Measurements from ENCODE around the gene MVB12A. TPM values are rescaled to one million over a fixed set of nuclear protein-coding genes. Genes with fewer than 3 reads are reported as not detected.
A peak's percentile ranks its signal among the peaks of the same experiment; 100 is the strongest.

Gene MVB12A
- total RNA-seq, 1 donor from 2014 or later = 41.0 TPM

DNA sequence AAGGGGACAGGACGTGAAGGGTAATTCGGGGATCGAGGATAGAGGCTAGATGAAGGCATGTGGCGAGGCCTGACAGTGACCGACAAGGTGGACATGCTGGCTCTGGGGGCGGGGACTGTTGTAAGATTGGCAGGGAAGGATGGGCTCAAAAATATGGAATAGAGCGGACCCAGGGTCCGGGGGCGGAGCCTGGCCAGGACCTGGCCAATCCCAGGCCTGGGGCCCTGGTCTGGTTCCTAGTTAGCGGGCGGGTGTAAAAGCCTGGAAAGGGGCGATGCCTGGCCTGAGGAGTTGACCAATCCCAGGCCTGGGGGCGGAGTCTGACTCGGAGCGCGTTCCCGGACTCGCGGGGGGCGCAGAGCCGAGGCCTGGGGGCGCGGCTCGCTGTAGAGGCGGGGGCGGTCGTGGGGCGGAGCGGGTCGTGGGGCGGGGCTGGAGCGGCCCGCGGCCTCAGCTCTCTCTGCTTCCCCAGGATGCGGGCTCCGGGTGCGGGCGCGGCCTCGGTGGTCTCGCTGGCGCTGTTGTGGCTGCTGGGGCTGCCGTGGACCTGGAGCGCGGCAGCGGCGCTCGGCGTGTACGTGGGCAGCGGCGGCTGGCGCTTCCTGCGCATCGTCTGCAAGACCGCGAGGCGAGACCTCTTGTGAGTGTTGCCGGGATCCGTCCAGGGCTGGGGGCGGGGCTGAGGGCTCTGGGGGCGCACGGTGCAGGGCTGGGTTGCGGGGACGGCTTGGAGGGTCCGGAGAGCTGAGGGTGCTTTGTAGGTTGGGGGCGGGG is 50.4 kb downstream of the MVB12A start, which contains the start of gene SLC27A1:
TSS of gene SLC27A1 (plus strand) at position 457 of the 774 bp plus-strand sequence. CDS start at position 474, 17 bp downstream.
- H3K4me1 Mint-ChIP-seq (ENCODE audit: low read depth, unreplicated experiment) = peaks cover 9% of the 10 kb centered on the region
- peak within 1 kb of the TSS; percentile 86 for H3K4me2 ChIP-seq (ENCODE audit: low read length)
- H3K36me3 Mint-ChIP-seq (ENCODE audit: low read depth, unreplicated experiment) = peaks cover 4% of the 10 kb centered on the region
- no peaks in the 10 kb centered on the region for H3K9me3 Mint-ChIP-seq (ENCODE audit: unreplicated experiment)
- peak within 1 kb of the TSS; percentile 64 for H3K27ac ChIP-seq (ENCODE audit: low read depth, low read length)
- TF ChIP-seq EZH2 (IDR thresholded peaks at IDR 0.05; ENCODE audit: insufficient read depth, low read length) = no peak
- TF ChIP-seq, protein P1, sequence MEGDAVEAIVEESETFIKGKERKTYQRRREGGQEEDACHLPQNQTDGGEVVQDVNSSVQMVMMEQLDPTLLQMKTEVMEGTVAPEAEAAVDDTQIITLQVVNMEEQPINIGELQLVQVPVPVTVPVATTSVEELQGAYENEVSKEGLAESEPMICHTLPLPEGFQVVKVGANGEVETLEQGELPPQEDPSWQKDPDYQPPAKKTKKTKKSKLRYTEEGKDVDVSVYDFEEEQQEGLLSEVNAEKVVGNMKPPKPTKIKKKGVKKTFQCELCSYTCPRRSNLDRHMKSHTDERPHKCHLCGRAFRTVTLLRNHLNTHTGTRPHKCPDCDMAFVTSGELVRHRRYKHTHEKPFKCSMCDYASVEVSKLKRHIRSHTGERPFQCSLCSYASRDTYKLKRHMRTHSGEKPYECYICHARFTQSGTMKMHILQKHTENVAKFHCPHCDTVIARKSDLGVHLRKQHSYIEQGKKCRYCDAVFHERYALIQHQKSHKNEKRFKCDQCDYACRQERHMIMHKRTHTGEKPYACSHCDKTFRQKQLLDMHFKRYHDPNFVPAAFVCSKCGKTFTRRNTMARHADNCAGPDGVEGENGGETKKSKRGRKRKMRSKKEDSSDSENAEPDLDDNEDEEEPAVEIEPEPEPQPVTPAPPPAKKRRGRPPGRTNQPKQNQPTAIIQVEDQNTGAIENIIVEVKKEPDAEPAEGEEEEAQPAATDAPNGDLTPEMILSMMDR (IDR thresholded peaks at IDR 0.05; ENCODE audit: insufficient read depth, low read depth, low read length) = no peak
- H3K4me3 Mint-ChIP-seq (ENCODE audit: unreplicated experiment) = peak within 1 kb of the TSS; percentile 90
- FAIRE-seq (no peak), DNase-seq (ENCODE audit: low read depth) (peak; percentile 95)
- peak within 1 kb of the TSS; percentile 89 for H2AFZ ChIP-seq (ENCODE audit: low read depth, low read length)
- no peaks in the 10 kb centered on the region for H3K27me3 ChIP-seq (ENCODE audit: insufficient read depth, low read length)
- peaks cover 10% of the 10 kb centered on the region for H4K20me1 ChIP-seq (ENCODE audit: insufficient read depth, low read length)
- peak within 1 kb of the TSS; percentile 71 for H3K4me3 ChIP-seq (ENCODE audit: insufficient read depth, low read depth, low read length)
- peaks cover 16% of the 10 kb centered on the region for H3K79me2 ChIP-seq (ENCODE audit: insufficient read depth, low read length)
- H3K4me1 ChIP-seq (ENCODE audit: insufficient read depth, low read length) = peaks cover 23% of the 10 kb centered on the region
- H3K36me3 ChIP-seq (ENCODE audit: insufficient read depth, low read length) = no peaks in the 10 kb centered on the region
- H3K9ac ChIP-seq (ENCODE audit: low read length) = peak within 1 kb of the TSS; percentile 80
- no peaks in the 10 kb centered on the region for H3K27me3 Mint-ChIP-seq (ENCODE audit: low read depth, unreplicated experiment)
- H3K9me3 ChIP-seq (ENCODE audit: insufficient read depth, low read depth, low read length) = no peaks in the 10 kb centered on the region
- peak within 1 kb of the TSS; percentile 88 for H3K27ac Mint-ChIP-seq (ENCODE audit: unreplicated experiment)

DNA sequence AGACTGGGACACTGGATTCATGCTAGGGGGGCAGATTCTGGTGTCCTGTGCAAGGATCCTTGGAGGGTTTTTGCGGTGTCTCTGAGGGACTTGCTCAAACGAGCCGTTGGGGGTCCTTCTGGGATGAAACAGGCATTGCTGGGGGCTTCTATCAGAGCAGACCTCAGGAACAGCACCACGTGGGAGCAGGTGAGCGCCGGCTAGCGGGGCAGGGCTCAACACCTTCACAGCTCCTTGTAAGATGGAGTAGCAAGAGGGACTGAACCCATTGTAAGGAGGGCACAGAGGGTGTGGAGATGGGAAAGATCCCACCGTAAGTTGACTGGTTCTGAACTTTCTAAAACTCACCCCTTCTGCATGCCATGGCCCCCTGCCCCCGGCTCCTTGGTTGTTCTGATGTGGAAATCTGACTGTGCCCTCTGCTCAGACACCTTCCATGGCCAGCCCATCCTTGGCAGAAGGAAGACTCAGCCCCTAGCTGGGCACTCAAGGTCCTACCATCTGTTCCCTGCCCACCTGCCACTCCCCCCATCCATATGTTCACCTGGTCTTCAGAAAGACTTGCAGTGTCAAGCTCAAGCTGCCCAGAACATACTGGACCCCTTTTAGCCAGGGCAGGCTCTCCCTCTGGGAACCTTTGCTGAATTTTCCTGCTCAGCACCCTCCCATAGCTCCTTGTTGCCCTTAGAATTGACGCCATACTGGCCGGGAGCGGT is 51.7 kb downstream of the MVB12A start:
- peak overlapping the region; percentile 86 for H3K4me2 ChIP-seq (ENCODE audit: low read length)
- H3K79me2 ChIP-seq (ENCODE audit: insufficient read depth, low read length) = peaks cover 22% of the 10 kb centered on the region
- no peaks in the 10 kb centered on the region for H3K27me3 ChIP-seq (ENCODE audit: insufficient read depth, low read length)
- H3K9ac ChIP-seq (ENCODE audit: low read length) = peak overlapping the region; percentile 80
- Mint-ChIP-seq H3K27me3 (ENCODE audit: low read depth, unreplicated experiment) (no peaks in the 10 kb centered on the region), H3K4me1 (ENCODE audit: low read depth, unreplicated experiment) (peaks cover 14% of the 10 kb centered on the region), H3K27ac (ENCODE audit: unreplicated experiment) (no peak overlapping the region), H3K4me3 (ENCODE audit: unreplicated experiment) (peak overlapping the region; percentile 90), H3K36me3 (ENCODE audit: low read depth, unreplicated experiment) (peaks cover 8% of the 10 kb centered on the region), H3K9me3 (ENCODE audit: unreplicated experiment) (no peaks in the 10 kb centered on the region)
- no peak overlapping the region for H2AFZ ChIP-seq (ENCODE audit: low read depth, low read length)
- no peak for TF ChIP-seq EZH2 (IDR thresholded peaks at IDR 0.05; ENCODE audit: insufficient read depth, low read length)
- TF ChIP-seq, protein P1 (IDR thresholded peaks at IDR 0.05; ENCODE audit: insufficient read depth, low read depth, low read length) = no peak
- FAIRE-seq (no peak), DNase-seq (ENCODE audit: low read depth) (no peak)
- no peaks in the 10 kb centered on the region for H3K36me3 ChIP-seq (ENCODE audit: insufficient read depth, low read length)
- H3K4me3 ChIP-seq (ENCODE audit: insufficient read depth, low read depth, low read length) = peak overlapping the region; percentile 71
- H4K20me1 ChIP-seq (ENCODE audit: insufficient read depth, low read length) = peaks cover 10% of the 10 kb centered on the region
- peaks cover 30% of the 10 kb centered on the region for H3K4me1 ChIP-seq (ENCODE audit: insufficient read depth, low read length)
- H3K9me3 ChIP-seq (ENCODE audit: insufficient read depth, low read depth, low read length) = no peaks in the 10 kb centered on the region
- no peak overlapping the region for H3K27ac ChIP-seq (ENCODE audit: low read depth, low read length)
